Measurements from ENCODE around the gene SMG5.
"Not testable (repeated sequence)": the region's sequence is repeated elsewhere in the genome, so short reads cannot be mapped to it uniquely, and the experiment has no call there.

SMG5 gene, protein sequence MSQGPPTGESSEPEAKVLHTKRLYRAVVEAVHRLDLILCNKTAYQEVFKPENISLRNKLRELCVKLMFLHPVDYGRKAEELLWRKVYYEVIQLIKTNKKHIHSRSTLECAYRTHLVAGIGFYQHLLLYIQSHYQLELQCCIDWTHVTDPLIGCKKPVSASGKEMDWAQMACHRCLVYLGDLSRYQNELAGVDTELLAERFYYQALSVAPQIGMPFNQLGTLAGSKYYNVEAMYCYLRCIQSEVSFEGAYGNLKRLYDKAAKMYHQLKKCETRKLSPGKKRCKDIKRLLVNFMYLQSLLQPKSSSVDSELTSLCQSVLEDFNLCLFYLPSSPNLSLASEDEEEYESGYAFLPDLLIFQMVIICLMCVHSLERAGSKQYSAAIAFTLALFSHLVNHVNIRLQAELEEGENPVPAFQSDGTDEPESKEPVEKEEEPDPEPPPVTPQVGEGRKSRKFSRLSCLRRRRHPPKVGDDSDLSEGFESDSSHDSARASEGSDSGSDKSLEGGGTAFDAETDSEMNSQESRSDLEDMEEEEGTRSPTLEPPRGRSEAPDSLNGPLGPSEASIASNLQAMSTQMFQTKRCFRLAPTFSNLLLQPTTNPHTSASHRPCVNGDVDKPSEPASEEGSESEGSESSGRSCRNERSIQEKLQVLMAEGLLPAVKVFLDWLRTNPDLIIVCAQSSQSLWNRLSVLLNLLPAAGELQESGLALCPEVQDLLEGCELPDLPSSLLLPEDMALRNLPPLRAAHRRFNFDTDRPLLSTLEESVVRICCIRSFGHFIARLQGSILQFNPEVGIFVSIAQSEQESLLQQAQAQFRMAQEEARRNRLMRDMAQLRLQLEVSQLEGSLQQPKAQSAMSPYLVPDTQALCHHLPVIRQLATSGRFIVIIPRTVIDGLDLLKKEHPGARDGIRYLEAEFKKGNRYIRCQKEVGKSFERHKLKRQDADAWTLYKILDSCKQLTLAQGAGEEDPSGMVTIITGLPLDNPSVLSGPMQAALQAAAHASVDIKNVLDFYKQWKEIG

GRCh38 chr1:156282479-156283222 lies at the start of gene SMG5:
Gene SMG5 (minus strand): TSS chr1:156282825. CDS start chr1:156282680, 145 bp downstream.
- DNase-seq, result peak; percentile 97

DNA sequence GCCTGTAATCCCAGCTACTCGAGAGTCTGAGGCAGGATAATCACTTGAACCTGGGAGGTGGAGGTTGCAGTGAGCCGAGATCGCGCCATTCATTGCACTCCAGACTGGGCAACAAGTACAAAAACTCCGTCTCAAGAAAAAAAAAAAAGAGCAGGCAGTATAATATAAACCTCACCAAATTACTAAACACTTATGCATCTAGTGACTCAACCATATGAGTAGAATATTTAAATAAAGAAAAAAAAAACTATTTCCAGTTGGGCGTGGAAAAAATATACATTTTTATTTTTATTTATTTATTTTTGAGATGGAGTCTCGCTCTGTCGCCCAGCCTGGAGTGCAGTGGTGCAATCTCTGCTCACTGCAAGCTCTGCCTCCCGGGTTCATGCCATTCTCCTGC lies 40.6 kb upstream of the SMG5 start:
- not testable (repeated sequence) for DNase-seq

DNA sequence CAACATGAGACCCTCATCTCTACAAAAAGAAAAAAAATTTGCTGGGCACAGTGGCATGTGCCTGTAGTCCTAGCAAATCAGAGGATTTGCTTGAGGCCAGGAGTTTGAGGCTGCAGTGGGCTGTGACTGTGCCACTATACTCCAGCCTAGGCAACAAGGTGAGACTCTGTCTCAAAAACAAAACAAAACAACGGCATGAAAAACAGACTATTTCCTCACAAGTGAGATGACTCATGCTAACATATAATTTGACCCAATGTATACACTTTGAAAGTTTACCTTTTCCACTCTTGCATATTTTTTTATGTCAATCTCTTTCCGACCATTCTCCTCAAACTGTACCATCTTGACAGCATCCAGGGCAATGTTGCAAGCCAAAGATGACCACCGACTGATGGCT lies 37.9 kb upstream of the SMG5 start:
- no peak for DNase-seq

GRCh38 chr1:156319664-156320063 lies 37.0 kb upstream of the SMG5 start:
- no peak for DNase-seq

DNA sequence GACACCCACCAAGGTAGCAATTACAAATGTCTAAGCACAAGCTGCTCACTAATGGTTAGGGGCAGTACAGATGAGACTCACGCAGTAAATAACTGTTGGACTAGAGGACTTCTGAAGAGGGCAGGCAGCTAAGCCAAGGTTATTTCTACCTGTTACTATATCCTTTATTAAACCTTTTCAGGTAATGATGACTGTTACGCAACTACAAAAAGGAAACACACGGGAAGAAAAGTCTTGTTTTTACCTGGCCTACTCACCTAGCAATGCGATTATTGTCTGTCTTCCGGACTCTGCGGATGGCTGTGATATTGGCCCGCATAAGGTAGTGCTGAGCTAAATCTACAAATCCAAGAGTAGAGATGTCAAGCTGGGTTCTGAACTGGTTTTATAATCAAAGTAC lies 34.3 kb upstream of the SMG5 start:
- DNase-seq, result no peak

DNA sequence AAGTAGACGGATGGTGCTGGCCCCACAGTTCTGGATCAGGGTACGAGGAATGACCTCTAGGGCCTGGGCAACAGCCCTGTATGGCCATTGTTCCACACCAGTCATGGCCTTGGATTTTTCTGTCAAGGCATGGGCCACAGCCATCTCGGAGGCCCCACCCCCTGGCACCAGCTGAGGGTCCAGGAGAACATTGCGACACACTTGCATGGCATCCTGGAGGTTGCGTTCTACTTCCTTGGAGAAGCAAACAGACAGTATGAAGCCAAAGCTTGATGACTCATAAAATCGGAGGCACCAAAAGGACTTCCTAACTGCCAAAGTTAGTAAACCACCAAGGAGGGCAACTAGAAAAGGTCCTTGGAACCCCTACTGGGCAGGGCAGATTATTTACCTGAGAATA lies 28.3 kb upstream of the SMG5 start:
- DNase-seq, result no peak

DNA sequence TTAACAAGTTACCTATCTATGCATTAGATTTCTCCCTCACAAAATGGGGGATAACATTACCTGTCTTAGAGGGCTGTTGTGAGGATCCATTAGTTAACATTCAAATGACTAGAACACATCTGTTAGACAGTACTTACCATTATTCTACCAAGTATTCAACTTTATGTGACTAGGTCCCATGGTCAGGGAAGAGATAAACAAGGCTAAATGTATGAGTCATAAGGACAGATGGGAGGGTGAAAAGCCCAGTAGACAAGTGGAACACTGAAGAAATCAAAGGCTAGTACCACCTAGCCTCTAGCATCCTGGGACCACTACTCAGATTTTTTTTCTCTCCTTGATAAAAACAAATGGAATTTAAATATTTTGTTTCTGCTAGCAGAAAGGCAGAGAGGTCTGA lies 25.5 kb upstream of the SMG5 start:
- DNase-seq, result no peak

DNA sequence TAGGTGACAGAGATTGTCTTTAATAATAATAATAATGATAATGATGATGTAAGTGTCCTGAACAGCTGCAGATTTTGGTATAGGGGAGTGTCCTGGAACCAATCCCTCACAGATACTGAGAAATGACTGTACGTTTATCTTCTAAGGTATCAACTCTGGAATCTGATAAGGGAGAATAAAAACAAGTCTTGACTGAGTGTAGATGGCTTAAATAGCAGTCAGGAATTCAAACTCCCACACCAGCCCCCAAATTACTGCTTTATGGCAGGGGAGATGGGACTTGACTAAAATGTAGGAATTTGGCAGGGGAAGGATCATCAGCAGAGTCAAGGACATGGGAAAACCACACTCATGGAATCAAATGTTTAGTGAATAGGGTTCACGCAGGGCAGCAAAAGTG lies 22.6 kb upstream of the SMG5 start:
- DNase-seq, result no peak

DNA sequence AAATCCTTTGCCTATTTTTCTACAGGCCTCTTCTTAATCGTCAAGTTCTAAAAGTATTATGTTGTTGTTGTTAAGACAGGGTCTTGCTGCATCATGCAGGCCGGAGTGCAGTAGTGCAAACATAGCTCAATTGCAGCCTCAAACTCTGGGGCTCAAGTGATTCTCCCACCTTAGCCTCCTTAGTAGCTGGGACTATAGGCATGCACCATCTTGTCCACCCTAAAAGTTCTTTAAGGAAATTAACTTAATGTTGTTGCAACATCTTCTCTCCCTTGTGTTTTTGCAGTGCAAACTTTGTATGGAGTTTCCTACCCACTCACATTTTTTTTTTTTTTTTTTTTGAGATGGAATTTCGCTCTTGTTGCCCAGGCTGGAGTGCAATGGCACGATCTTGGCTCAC lies 20.6 kb upstream of the SMG5 start:
- no peak for DNase-seq

- DNase-seq, result no peak
Measured at GRCh38 chr1:156298852-156299357, 16.3 kb upstream of the SMG5 start, which contains the start of gene VHLL. Gene VHLL (minus strand): TSS chr1:156299307. CDS start chr1:156299189, 118 bp downstream.

DNA sequence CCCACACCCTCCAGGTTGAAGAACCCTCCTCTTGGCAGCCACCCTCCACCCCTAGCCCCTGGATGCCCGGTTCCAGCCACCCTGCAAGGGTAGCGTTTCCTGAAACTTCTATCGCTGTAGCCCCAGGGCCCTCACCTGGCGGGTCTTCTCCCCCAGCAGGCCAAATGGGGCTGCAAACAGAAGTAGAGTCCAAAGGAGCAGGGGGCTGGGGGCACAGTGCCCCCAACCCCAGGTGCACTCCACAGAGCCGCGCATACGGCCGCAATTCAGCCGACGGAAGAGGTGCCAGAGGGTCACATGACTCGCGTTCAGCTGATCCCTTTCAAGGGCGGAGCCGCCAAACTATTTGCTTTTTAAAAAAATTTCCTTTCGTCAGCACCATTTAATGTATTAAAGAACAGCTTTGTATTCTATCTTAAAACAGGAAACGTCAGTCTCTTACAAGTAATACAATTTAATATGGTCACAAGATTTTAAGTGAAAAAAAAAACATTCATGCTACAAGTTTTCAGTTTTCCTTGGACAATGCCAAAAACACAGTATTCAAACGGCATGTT lies 12.8 kb upstream of the SMG5 start, which contains the start of gene GLMP:
Gene GLMP, minus strand, starts transcription at position 289 of the 557 bp plus-strand sequence. Its CDS starts 34 bp downstream, at position 255.
- peak; percentile 44 for DNase-seq

GRCh38 chr1:156293895-156294294 lies 11.3 kb upstream of the SMG5 start:
- DNase-seq, result no peak

GRCh38 chr1:156293098-156293434 lies 10.4 kb upstream of the SMG5 start:
- DNase-seq, result no peak

DNA sequence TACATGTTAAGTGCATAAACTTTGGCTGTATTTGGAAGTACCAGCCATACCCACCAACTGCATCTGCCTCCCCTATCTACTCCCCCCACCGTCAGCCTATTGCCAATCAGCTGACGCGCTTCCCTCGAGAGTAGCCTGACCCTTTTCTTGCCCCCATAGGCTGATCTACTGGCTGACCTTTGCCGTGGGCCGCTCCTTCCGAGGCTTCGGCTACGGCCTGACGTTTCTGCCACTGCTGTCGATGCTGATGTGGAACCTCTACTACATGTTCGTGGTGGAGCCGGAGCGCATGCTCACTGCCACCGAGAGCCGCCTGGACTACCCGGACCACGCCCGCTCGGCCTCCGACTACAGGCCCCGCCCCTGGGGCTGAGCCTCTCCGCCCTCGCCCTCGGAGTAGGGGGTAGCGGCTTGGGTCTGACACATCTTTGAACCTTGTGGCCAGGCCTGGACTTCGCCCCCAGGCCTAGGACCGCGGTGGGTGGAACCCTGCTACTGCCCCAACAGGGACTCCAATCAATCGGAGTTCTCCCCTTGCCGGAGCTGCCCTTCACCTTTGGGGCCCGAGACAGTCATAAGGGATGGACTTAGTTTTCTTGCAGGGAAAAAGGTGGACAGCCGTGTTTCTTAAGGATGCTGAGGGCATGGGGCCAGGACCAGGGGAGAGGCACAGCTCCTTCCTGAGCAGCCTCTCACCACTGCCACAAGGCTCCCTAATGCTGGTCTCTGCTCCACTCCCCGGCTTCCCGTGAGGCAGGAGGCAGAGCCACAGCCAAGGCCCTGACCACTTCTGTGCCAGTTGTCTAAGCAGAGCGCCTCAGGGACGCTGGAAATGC lies 8.8 kb upstream of the SMG5 start:
- DNase-seq, result peak; percentile 64

DNA sequence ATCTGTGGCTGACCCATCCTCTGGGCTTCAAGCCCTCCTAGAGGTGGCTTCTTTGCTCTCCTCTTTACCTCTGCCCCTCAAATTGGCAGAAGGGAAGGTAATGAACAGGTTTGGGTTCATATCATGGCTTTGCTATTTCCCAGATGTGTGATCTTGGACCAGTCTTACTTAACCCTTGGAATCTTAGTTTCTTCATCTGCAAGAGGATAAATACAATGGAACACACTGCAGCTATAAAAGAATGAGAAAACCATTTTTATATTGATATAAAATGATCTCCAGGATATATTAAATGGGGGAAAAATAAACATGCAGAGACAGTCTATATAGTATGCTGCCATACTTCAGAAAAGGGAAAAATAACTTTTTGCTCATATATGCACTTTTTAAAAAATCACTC lies 7.2 kb upstream of the SMG5 start:
- no peak for DNase-seq

DNA sequence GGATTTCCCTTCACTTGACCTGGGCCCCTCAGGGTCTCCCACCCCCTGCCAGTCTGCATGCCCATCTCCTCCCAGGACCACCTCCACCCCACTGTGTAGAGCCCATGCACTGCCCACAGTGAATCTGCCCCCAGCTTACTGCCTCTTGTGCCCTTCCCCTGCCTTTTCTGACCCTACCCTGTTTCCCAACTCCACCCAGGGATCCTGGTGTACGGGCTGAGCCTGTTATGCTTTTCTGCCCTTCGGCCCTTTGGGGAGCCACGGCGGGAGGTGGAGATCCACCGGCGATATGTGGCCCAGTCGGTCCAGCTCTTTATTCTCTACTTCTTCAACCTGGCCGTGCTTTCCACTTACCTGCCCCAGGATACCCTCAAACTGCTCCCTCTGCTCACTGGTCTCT lies 3.4 kb upstream of the SMG5 start:
- DNase-seq, result no peak

DNA sequence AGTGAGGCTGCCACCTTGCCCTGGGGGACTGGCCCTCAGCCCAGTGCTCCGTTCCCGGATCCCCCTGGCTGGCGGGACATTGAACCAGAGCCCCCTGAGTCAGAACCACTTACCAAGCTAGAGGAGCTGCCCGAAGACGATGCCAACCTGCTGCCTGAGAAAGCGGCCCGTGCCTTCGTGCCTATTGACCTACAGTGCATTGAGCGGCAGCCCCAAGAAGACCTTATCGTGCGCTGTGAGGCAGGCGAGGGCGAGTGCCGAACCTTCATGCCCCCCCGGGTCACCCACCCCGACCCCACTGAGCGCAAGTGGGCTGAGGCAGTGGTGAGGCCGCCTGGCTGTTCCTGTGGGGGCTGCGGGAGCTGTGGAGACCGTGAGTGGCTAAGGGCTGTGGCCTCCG lies 2.8 kb upstream of the SMG5 start:
- DNase-seq, result no peak

DNA sequence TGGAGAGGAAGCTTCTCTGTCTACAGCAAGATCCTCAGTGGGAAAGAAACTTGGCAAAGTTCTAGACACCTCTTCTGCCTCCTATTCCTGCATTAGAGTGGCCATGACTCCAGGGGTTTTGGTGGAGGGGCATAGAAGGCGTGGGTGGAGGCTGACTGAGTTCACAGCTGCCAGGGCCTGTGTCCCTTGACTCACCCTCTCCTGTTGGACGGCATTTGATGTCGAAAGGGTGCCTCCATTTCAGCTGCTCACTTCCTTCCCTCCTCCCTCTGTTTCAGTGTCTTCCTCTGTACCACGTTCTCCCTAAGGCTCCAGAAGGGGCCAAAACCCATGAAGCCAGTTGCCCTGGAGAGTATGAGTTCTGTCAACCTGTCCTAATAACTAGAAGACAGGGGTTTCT lies 2.1 kb upstream of the SMG5 start:
- DNase-seq, result no peak

- DNase-seq, result no peak
Measured at GRCh38 chr1:156284112-156284511, 1.5 kb upstream of the SMG5 start, which contains the start of gene TMEM79. Gene TMEM79 (plus strand): TSS chr1:156284325. CDS start chr1:156285227, 902 bp downstream.

DNA sequence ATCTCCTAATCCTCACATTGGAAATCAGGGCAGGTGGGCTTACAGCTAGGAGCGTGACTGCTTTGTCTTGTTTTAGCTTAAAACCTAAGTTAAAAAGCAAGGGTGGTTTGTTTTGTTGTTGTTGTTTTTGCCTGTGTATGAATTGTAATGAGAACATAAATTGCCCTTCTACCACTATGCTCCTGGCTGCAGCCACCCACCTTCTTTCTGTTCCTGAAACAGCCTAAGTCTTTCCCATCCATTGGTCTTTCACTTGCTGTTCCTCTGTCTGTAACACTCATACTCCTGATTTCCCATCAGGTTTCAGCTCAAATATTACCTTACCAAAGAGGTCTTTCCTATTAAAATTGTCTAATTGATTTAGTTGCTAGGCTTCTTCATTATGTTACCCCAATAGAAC lies 896 bp upstream of the SMG5 start:
- no peak for DNase-seq
